HepG2 (cell line): Measurements from ENCODE around the gene C1QTNF12. TPM values are rescaled to one million over a fixed set of nuclear protein-coding genes. Genes with fewer than 3 reads are reported as not detected.

ENCODE experiments used
- ATAC-seq: fragments of 200-7000 bp; cut with Tn5 transposase; 3 replicates; pipeline ENCODE4 v1.9.1; 2020; ENCODE audit warnings: mild to moderate bottlenecking, moderate library complexity
- BruUV-seq: library from RNA; stranded (reverse); fragments of 400-500 nt; replicated peaks from 2 replicates; lab custom pipeline; 2021; lab: Mats Ljungman, UMichigan
- CTCF ChIA-PET: fragments of 300-600 bp; formaldehyde crosslinking; extraction: SDS; loops from one replicate; lab custom pipeline; 2021; ENCODE audit warnings: low total read pairs, inconsistent platforms, low intra/inter-chr PET ratio; lab: Yijun Ruan, JAX
- POLR2A ChIA-PET: fragments of 350-600 bp; sonication (Branson Sonifier 250); formaldehyde crosslinking; loops from one replicate; lab custom pipeline; 2020; ENCODE audit warnings: antibody characterized with exemption, inconsistent platforms; lab: Yijun Ruan, JAX
- DNase-seq: peaks from one replicate; pipeline ENCODE4 v3.0.0-alpha.2; 2015; ENCODE audit warnings: low spot score
- FAIRE-seq: peaks from 3 replicates; lab custom pipeline; 2011; peaks lifted over from hg19 to GRCh38; lab: Jason Lieb, UNC
- H2AFZ ChIP-seq: one replicate; pipeline ENCODE4 v1.6.1; 2011; ENCODE audit warnings: low read length, inconsistent platforms
- H3K27ac ChIP-seq: fragments of 300-600 bp; 3 replicates; pipeline ENCODE4 v1.8.0; 2011; ENCODE audit warnings: mixed run types, mild to moderate bottlenecking, mixed read lengths, low read length, inconsistent platforms; ENCODE audit not compliant: insufficient read depth; ENCODE audit errors: extremely low read length
- H3K27me3 ChIP-seq, 2 experiments: fragments of 200-600 bp in 1 of 2; 2 replicates in 1 of 2; 3 replicates in 1 of 2; pipeline versions ENCODE4 v1.6.0 to v1.8.0; 2011; ENCODE audit warnings: low read length in 2 of 2, mild to moderate bottlenecking in 2 of 2, moderate library complexity in 2 of 2, inconsistent platforms in 1 of 2; ENCODE audit not compliant: insufficient read depth in 2 of 2, control insufficient read depth in 1 of 2
- H3K36me3 ChIP-seq, 2 experiments: fragments of 200-600 bp in 1 of 2; replicated peaks in 1 of 2; 2 replicates in 1 of 2; 3 replicates in 1 of 2; pipeline versions ENCODE4 v1.5.1 to v1.8.0; 2011; ENCODE audit warnings: low read length in 2 of 2, inconsistent platforms in 1 of 2; ENCODE audit not compliant: insufficient read depth in 2 of 2, control insufficient read depth in 1 of 2
- H3K4me1 ChIP-seq: 2 replicates; pipeline ENCODE4 v1.5.1; 2012; ENCODE audit warnings: low read length, inconsistent platforms; ENCODE audit not compliant: insufficient read depth
- H3K4me2 ChIP-seq: 2 replicates; pipeline ENCODE4 v1.6.0; 2011; ENCODE audit warnings: low read depth, low read length, inconsistent platforms
- H3K4me3 ChIP-seq, 3 experiments: fragments of 200-600 bp in 1 of 3; sonication (generic), shearing (Covaris generic) in 1 of 3; replicated peaks in 1 of 3; 2 replicates each; pipeline ENCODE4 v1.5.1; 2011 to 2016; ENCODE audit warnings: low read length in 3 of 3, inconsistent platforms in 2 of 3, low read depth in 2 of 3, mild to moderate bottlenecking in 2 of 3, control low read depth in 1 of 3, mixed read lengths in 1 of 3; ENCODE audit not compliant: insufficient read depth in 1 of 3
- H3K79me2 ChIP-seq: one replicate; pipeline ENCODE4 v1.6.1; 2011; ENCODE audit warnings: low read length, inconsistent platforms; ENCODE audit not compliant: insufficient read depth
- H3K9ac ChIP-seq: 2 replicates; pipeline ENCODE4 v1.6.0; 2011; ENCODE audit warnings: mild to moderate bottlenecking, low read depth, low read length, inconsistent platforms; ENCODE audit not compliant: insufficient read depth
- H3K9me3 ChIP-seq: 2 replicates; pipeline ENCODE4 v1.5.1; 2012; ENCODE audit warnings: mild to moderate bottlenecking, low read length
- H4K20me1 ChIP-seq: 2 replicates; pipeline ENCODE4 v1.6.0; 2011; ENCODE audit warnings: inconsistent platforms, mild to moderate bottlenecking, low read length, moderate library complexity; ENCODE audit not compliant: insufficient read depth
- AGO2 ChIP-seq: fragments of 200-400 bp; formaldehyde crosslinking; optimal IDR thresholded peaks from 2 replicates; pipeline ENCODE3; 2017; ENCODE audit warnings: mild to moderate bottlenecking, low read depth, low read length, moderate library complexity
- ATF2 ChIP-seq: sonication (generic); formaldehyde crosslinking; IDR thresholded peaks from 2 replicates; pipeline ENCODE4 v1.4.0; 2020; ENCODE audit warnings: missing genetic modification reagents
- BRD4 ChIP-seq: sonication (generic); formaldehyde crosslinking; IDR thresholded peaks from 2 replicates; pipeline ENCODE4 v1.4.0; 2020; ENCODE audit warnings: missing genetic modification reagents
- CAMTA2 ChIP-seq: sonication (generic); formaldehyde crosslinking; IDR thresholded peaks from 2 replicates; pipeline ENCODE4 v1.4.0; 2020; ENCODE audit warnings: mild to moderate bottlenecking, missing genetic modification reagents, borderline replicate concordance
- CC2D1A ChIP-seq: sonication (generic); formaldehyde crosslinking; IDR thresholded peaks from 2 replicates; pipeline ENCODE4 v1.8.1; 2023; ENCODE audit warnings: mild to moderate bottlenecking, missing genetic modification reagents
- CHCHD3 ChIP-seq: sonication (generic); formaldehyde crosslinking; IDR thresholded peaks from 2 replicates; pipeline ENCODE4 v1.8.0; 2022; ENCODE audit warnings: mild to moderate bottlenecking, missing genetic modification reagents, moderate library complexity
- FOSL2 ChIP-seq: sonication (generic); formaldehyde crosslinking; IDR thresholded peaks from 2 replicates; pipeline ENCODE4 v1.4.0; 2020; ENCODE audit warnings: missing genetic modification reagents
- FOXO1 ChIP-seq: sonication (generic); formaldehyde crosslinking; IDR thresholded peaks from 2 replicates; pipeline ENCODE4 v1.4.0; 2020; ENCODE audit warnings: missing genetic modification reagents
- HNRNPL ChIP-seq: fragments of 200-400 bp; formaldehyde crosslinking; IDR thresholded peaks from 2 replicates; pipeline ENCODE4 v1.6.1; 2017; ENCODE audit warnings: mild to moderate bottlenecking, low read depth, low read length
- KDM1A ChIP-seq: IDR thresholded peaks from 2 replicates; pipeline ENCODE4 v1.6.1; 2016; ENCODE audit warnings: missing compliant biosample characterization
- NFKB2 ChIP-seq: sonication (generic); formaldehyde crosslinking; IDR thresholded peaks from 2 replicates; pipeline ENCODE4 v1.4.0; 2020; ENCODE audit warnings: missing genetic modification reagents, borderline replicate concordance
- PPARG ChIP-seq: conservative IDR thresholded peaks from 2 replicates; pipeline ENCODE4 v1.6.1; 2016; ENCODE audit warnings: missing biosample characterization, missing genetic modification reagents
- SALL2 ChIP-seq: sonication (generic); formaldehyde crosslinking; IDR thresholded peaks from 2 replicates; pipeline ENCODE4 v1.8.1; 2023; ENCODE audit warnings: mild to moderate bottlenecking, missing genetic modification reagents, inconsistent platforms
- ZNF253 ChIP-seq: sonication (generic); formaldehyde crosslinking; IDR thresholded peaks from 2 replicates; pipeline ENCODE4 v1.8.0; 2022; ENCODE audit warnings: mild to moderate bottlenecking, missing genetic modification reagents, borderline replicate concordance
- ZNF768 ChIP-seq: sonication (generic); formaldehyde crosslinking; IDR thresholded peaks from 2 replicates; pipeline ENCODE4 v1.4.0; 2020; ENCODE audit warnings: missing genetic modification reagents
- ZNF776 ChIP-seq: sonication (generic); formaldehyde crosslinking; IDR thresholded peaks from 2 replicates; pipeline ENCODE4 v1.4.0; 2020; ENCODE audit warnings: mild to moderate bottlenecking, missing genetic modification reagents
- WGBS: methylation state at CpG from one replicate; pipeline ENCODE4 v1.1.6; 2017; ENCODE audit warnings: low lambda C conversion rate; 5-methylcytosine and 5-hydroxymethylcytosine counted together
- in situ Hi-C: cut with HindIII; loops from 2 replicates; pipeline ENCODE4 v1.10.0; 2017; ENCODE audit warnings: low pct_unique_long_range_greater_than_20kb; ENCODE audit not compliant: extremely low pct_ligation_motif_present
- intact Hi-C: fragments of 100-400 bp; cut with micrococcal nuclease; formaldehyde crosslinking; loops from one replicate; pipeline ENCODE4 v1.10.0; 2022; ENCODE audit not compliant: unreplicated experiment
- polyA plus RNA-seq, 8 experiments: library from polyadenylated mRNA; depleted of rRNA in 3 of 8; stranded (reverse) in 7 of 8; unstranded in 1 of 8; fragments of >200 nt; fragmentation: Illumina TruSeq in 4 of 8; extraction: Trizol in 4 of 8; gene quantifications; 2 replicates each; pipeline versions ENCODE4 v1.2.1 to v1.2.3, GENCODE V29; 2011 to 2016; ENCODE audit warnings: low read depth in 4 of 8, missing spikeins in 1 of 8, mixed read lengths in 1 of 8; ENCODE audit not compliant: insufficient read depth in 1 of 8
- total RNA-seq, 5 experiments: library from RNA; depleted of rRNA; stranded (reverse); fragments of >200 nt; fragmentation: Illumina TruSeq; extraction: Trizol; gene quantifications; 2 replicates each; pipeline ENCODE4 v1.2.3, GENCODE V29; 2016; ENCODE audit warnings: low read depth in 1 of 5
- TF ChIP-seq, protein P1 (sequence below): sonication (generic); formaldehyde crosslinking; IDR thresholded peaks from 2 replicates; pipeline ENCODE4 v1.5.0; 2020; ENCODE audit warnings: missing genetic modification reagents

C1QTNF12 gene
- total and polyA plus RNA-seq, 2 of the 13 experiments (the other 11 are each of a cell fraction or from before 2014, with no cell fraction given): 0.18 to 0.64 TPM

- Histone ChIP-seq H4K20me1 (no peaks in the 10 kb centered on the region), H3K9me3 (no peaks in the 10 kb centered on the region), H3K4me1 (peaks cover 50% of the 10 kb centered on the region), H3K4me2 (peak overlapping the region; percentile 82), H3K36me3 (no peaks in the 10 kb centered on the region)
- no TSS peak for BruUV-seq
- POLR2A ChIA-PET: interaction anchor here (1.0 to 1.5 kb wide), 5 partner anchors 7 to 156 kb away, joined by 3 to 7 read pairs (median 6); partner anchors contain the start of gene UBE2J2
- FAIRE-seq: no peak
- TF ChIP-seq BRD4 (CRISPR knock-in tag) (0 out of 2 replicates have a peak, but pooled peaks have one; percentile 35), CC2D1A (CRISPR knock-in tag) (0 out of 2 replicates have a peak, but pooled peaks have one; percentile 26), AGO2 (peak; percentile 26), FOXO1 (CRISPR knock-in tag) (no peak), PPARG (CRISPR knock-in tag) (no peak), HNRNPL (peak; percentile 37; the same call in 1 of the 2 replicates), NFKB2 (CRISPR knock-in tag) (peak; percentile 20; the same call in 1 of the 2 replicates), ZNF253 (CRISPR knock-in tag) (0 out of 2 replicates have a peak, but pooled peaks have one; percentile 47), ZNF768 (CRISPR knock-in tag) (0 out of 2 replicates have a peak, but pooled peaks have one; percentile 14), FOSL2 (CRISPR knock-in tag) (peak; percentile 50), SALL2 (0 out of 2 replicates have a peak, but pooled peaks have one; percentile 3), KDM1A (CRISPR knock-in tag) (no peak), CAMTA2 (CRISPR knock-in tag) (0 out of 2 replicates have a peak, but pooled peaks have one; percentile 54), ZNF776 (peak; percentile 24; the same call in 1 of the 2 replicates), ATF2 (no peak), CHCHD3 (CRISPR knock-in tag) (0 out of 2 replicates have a peak, but pooled peaks have one; percentile 23)
- TF ChIP-seq, protein P1, sequence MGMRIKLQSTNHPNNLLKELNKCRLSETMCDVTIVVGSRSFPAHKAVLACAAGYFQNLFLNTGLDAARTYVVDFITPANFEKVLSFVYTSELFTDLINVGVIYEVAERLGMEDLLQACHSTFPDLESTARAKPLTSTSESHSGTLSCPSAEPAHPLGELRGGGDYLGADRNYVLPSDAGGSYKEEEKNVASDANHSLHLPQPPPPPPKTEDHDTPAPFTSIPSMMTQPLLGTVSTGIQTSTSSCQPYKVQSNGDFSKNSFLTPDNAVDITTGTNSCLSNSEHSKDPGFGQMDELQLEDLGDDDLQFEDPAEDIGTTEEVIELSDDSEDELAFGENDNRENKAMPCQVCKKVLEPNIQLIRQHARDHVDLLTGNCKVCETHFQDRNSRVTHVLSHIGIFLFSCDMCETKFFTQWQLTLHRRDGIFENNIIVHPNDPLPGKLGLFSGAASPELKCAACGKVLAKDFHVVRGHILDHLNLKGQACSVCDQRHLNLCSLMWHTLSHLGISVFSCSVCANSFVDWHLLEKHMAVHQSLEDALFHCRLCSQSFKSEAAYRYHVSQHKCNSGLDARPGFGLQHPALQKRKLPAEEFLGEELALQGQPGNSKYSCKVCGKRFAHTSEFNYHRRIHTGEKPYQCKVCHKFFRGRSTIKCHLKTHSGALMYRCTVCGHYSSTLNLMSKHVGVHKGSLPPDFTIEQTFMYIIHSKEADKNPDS (CRISPR knock-in tag): 0 out of 2 replicates have a peak, but pooled peaks have one; percentile 5
- TF ChIP-seq, all 625 proteins: peak for 13
- peak overlapping the region; percentile 73 for H3K27ac ChIP-seq
- intact Hi-C loops (no loop called here), in situ Hi-C loops (no loop called here)
- H3K4me3 ChIP-seq: peak overlapping the region in 1 of 3 experiments; percentile 59; a peak in 2 of 6 replicates
- ATAC-seq (peak; percentile 17), DNase-seq (no peak)
- no peak overlapping the region for H2AFZ ChIP-seq
- CTCF ChIA-PET: no interaction called here
- H3K9ac ChIP-seq: peak overlapping the region; percentile 48; the same call in 1 of the 2 replicates
- 60% methylated on average over 7 of the region's 21 CpGs for WGBS
- H3K27me3 ChIP-seq: peaks cover 0 to 2% of the 10 kb centered on the region in 2 experiments; a peak in 1 of 5 replicates
- no peaks in the 10 kb centered on the region for H3K79me2 ChIP-seq
Observed at GRCh38 chr1:1280782-1281481, 34.4 kb upstream of the C1QTNF12 start.
